ENCODE measurements around the gene SIRT2. TPM values are rescaled to one million over a fixed set of nuclear protein-coding genes. Genes with fewer than 3 reads are reported as not detected.
"Not testable (repeated sequence)": the region's sequence is repeated elsewhere in the genome, so short reads cannot be mapped to it uniquely, and the experiment has no call there.

The SIRT2 gene
- polyA plus RNA-seq, 10 donors: 80.9 to 129 (median 97.4) TPM

- DNase-seq: no peak
These were observed 66.4 kb downstream of the SIRT2 start for GRCh38 chr19:38833092-38833425.

GRCh38 chr19:38831142-38831605 is 68.2 kb downstream of the SIRT2 start:
- peak in 1 of 3 donors; percentile 63 for DNase-seq

- no peak for DNase-seq
These were observed 69.2 kb downstream of the SIRT2 start for GRCh38 chr19:38830039-38830733.

GRCh38 chr19:38829203-38829602 is 70.2 kb downstream of the SIRT2 start:
- DNase-seq: not testable (repeated sequence)

Other genes starting within 250 kb of the SIRT2 start
- 1 to 10 TPM in 4 of 10 donors, under 1 TPM in 6; 0.71 to 2.2 (median 0.94) TPM for gene CAPN12, start 155.1 kb downstream of the SIRT2 start, polyA plus RNA-seq (ENCODE audit: insufficient read length in 10 of 10)
- 10 to 100 TPM in 1 of 10 donors, 1 to 10 TPM in 1, under 1 TPM in 6, not detected in 2; 0.49 to 35.7 (median 0.60) TPM for gene LGALS7, start 126.1 kb downstream of the SIRT2 start, polyA plus RNA-seq (ENCODE audit: insufficient read length in 10 of 10)
- gene LGALS7B, start 110.4 kb downstream of the SIRT2 start, polyA plus RNA-seq (ENCODE audit: insufficient read length in 10 of 10): 10 to 100 TPM in 2 of 10 donors, 1 to 10 TPM in 2, under 1 TPM in 4, not detected in 2; 0.46 to 90.7 (median 1.1) TPM
- gene LGALS4, start 86.7 kb downstream of the SIRT2 start, polyA plus RNA-seq (ENCODE audit: insufficient read length in 10 of 10): 1 to 10 TPM in 4 of 10 donors, under 1 TPM in 6; 0.45 to 2.7 (median 0.90) TPM
- gene ECH1, start 67.8 kb downstream of the SIRT2 start, polyA plus RNA-seq (ENCODE audit: insufficient read length in 10 of 10): 100 to 1,000 TPM in 8 of 10 donors, 10 to 100 TPM in 2; 90.8 to 164 (median 109) TPM
- 100 to 1,000 TPM; 240 to 346 (median 278) TPM for gene HNRNPL, start 49.6 kb downstream of the SIRT2 start, polyA plus RNA-seq (ENCODE audit: insufficient read length in 10 of 10)
- gene RINL, start 21.3 kb downstream of the SIRT2 start, polyA plus RNA-seq (ENCODE audit: insufficient read length in 10 of 10): 10 to 100 TPM in 5 of 10 donors, 1 to 10 TPM in 5; 7.3 to 12.5 (median 9.9) TPM
- gene NFKBIB, start 351 bp upstream of the SIRT2 start, polyA plus RNA-seq (ENCODE audit: insufficient read length in 10 of 10): 10 to 100 TPM in 1 of 10 donors, 1 to 10 TPM in 9; 6.9 to 10.0 (median 8.5) TPM
- 10 to 100 TPM in 1 of 10 donors, 1 to 10 TPM in 9; 3.6 to 10.0 (median 6.2) TPM for gene CCER2, start 12.6 kb upstream of the SIRT2 start, polyA plus RNA-seq (ENCODE audit: insufficient read length in 10 of 10)
- 10 to 100 TPM; 19.6 to 35.4 (median 23.6) TPM for gene SARS2, start 31.1 kb upstream of the SIRT2 start, polyA plus RNA-seq (ENCODE audit: insufficient read length in 10 of 10)
- 10 to 100 TPM; 11.3 to 23.2 (median 17.0) TPM for gene MRPS12, start 31.3 kb upstream of the SIRT2 start, polyA plus RNA-seq (ENCODE audit: insufficient read length in 10 of 10)
- 10 to 100 TPM; 20.9 to 32.8 (median 24.7) TPM for gene FBXO17, start 76.1 kb upstream of the SIRT2 start, polyA plus RNA-seq (ENCODE audit: insufficient read length in 10 of 10)
- gene FBXO27, start 132.9 kb upstream of the SIRT2 start, polyA plus RNA-seq (ENCODE audit: insufficient read length in 10 of 10): 1 to 10 TPM; 1.3 to 4.7 (median 2.3) TPM
- gene ACP7, start 184.8 kb upstream of the SIRT2 start, polyA plus RNA-seq (ENCODE audit: insufficient read length in 10 of 10): under 1 TPM in 8 of 10 donors, not detected in 2; 0.08 to 0.23 (median 0.13) TPM
- 10 to 100 TPM; 13.0 to 22.3 (median 16.8) TPM for gene PAK4, start 226.2 kb upstream of the SIRT2 start, polyA plus RNA-seq (ENCODE audit: insufficient read length in 10 of 10)